Ectodermal cell (in vitro differentiated cells): Measurements from ENCODE around the gene SLIT1.

Source experiments
- H3K27ac ChIP-seq: 2 replicates; pipeline ENCODE4 v1.7.0; 2013; ENCODE audit warnings: mild to moderate bottlenecking, low read depth, low read length; ENCODE audit not compliant: insufficient read depth, poor library complexity, severe bottlenecking
- H3K27me3 ChIP-seq: 2 replicates; pipeline ENCODE4 v1.7.0; 2013; ENCODE audit warnings: mild to moderate bottlenecking, low read length; ENCODE audit not compliant: insufficient read depth, control insufficient read depth, poor library complexity, severe bottlenecking
- H3K36me3 ChIP-seq: one replicate; pipeline ENCODE4 v1.7.0; 2013; ENCODE audit warnings: low read length; ENCODE audit not compliant: control insufficient read depth, insufficient read depth
- H3K4me1 ChIP-seq: one replicate; pipeline ENCODE4 v1.7.0; 2013; ENCODE audit warnings: low read length; ENCODE audit not compliant: control insufficient read depth, insufficient read depth
- H3K4me3 ChIP-seq: 2 replicates; pipeline ENCODE4 v1.7.0; 2013; ENCODE audit warnings: low read depth, low read length, control low read depth; ENCODE audit not compliant: insufficient read depth
- H3K9me3 ChIP-seq: 2 replicates; pipeline ENCODE4 v1.7.0; 2013; ENCODE audit warnings: mild to moderate bottlenecking, low read length, moderate library complexity; ENCODE audit not compliant: control insufficient read depth
- WGBS, 2 experiments: methylation state at CpG; one replicate each; pipeline ENCODE4 v1.1.7; 2013; ENCODE audit warnings: missing lambda C conversion rate in 2 of 2; 5-methylcytosine and 5-hydroxymethylcytosine counted together

Gene SLIT1

DNA sequence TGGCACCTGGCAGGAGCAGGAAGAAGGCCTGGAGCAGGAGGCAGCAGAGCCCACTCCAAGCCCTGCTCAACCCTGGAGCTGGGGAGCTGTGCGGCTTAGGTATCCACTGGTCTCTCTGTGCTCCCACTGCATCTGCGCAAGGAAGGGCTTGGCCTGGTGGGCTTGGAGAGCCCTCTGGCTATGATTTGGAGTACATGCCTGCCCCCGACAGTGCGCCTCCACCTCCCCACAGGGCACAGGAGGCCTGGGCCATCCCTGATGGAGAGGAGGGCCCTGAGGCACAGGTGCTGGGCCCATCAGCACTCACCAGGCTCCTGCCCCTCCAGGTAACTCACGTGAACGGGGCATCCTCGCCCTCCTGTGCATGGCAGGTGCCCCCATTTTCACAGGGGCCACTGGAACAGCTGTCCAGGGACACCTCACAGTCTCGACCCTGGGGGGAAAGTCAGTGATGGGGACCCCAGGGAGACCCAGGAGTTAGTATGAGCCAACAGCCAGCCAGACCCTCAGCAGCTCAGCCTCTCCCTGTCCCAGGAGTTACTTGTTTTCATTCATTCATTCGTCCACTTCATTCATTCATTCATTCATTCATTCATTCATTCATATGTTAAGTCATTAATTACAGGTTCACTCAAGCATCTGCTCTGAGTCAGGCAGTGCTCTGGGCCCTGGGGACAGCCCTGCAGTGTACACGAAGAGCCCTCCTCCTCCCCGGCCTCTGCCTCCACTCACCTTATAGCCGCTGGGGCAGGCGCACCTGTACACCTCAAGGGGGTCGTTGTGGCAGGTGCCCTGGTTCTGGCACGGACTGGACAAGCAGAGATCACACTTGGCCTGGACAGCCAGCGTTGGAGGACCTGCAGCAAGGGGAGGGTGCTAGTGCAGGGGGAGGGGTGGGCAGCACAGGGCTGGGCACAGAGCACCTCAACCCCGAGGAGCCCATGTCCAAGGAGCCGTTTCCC is 167.2 kb downstream of the SLIT1 start:
- no peaks in the 10 kb centered on the region for H3K9me3 ChIP-seq
- no peak overlapping the region for H3K27ac ChIP-seq
- 92 to 93% methylated on average over 18 of the region's 18 CpGs for WGBS, 2 experiments
- no peaks in the 10 kb centered on the region for H3K27me3 ChIP-seq
- peaks cover 19% of the 10 kb centered on the region for H3K4me1 ChIP-seq
- H3K36me3 ChIP-seq, result no peaks in the 10 kb centered on the region
- no peak overlapping the region for H3K4me3 ChIP-seq

DNA sequence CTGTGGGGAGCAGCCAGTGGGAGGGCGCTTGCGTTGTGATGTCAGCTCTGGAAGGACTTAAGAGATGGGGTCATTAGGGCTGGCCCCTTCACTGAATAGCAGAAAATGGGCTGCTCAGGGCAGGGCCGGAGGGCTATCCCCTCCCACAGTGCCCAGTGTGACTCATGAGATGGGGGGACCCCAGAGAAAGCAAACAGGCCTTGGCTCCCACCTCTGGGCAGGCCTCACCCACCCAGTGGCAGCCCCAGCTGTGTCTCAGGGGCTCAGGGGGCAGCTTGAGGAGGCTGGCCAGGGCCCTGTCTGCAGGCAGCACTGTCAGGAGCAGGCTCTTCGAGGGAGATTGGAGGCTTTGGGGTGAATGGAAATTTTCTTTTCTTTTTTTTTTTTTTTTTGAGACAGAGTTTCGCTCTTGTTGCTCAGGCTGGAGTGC is 168.3 kb downstream of the SLIT1 start:
- WGBS, 2 experiments, result 88 to 90% methylated on average over 5 of the region's 5 CpGs

GRCh38 chr10:97016728-97017473 is 168.9 kb downstream of the SLIT1 start:
- 91% methylated on average over 15 of the region's 15 CpGs for WGBS, 2 experiments
- peaks cover 19% of the 10 kb centered on the region for H3K4me1 ChIP-seq

More for the DNA sequence above, 168.3 kb downstream of the SLIT1 start:
- Histone ChIP-seq H3K36me3 (no peaks in the 10 kb centered on the region), H3K27me3 (no peaks in the 10 kb centered on the region), H3K9me3 (no peaks in the 10 kb centered on the region), H3K4me1 (peaks cover 19% of the 10 kb centered on the region), H3K27ac (no peak overlapping the region), H3K4me3 (no peak overlapping the region)

DNA sequence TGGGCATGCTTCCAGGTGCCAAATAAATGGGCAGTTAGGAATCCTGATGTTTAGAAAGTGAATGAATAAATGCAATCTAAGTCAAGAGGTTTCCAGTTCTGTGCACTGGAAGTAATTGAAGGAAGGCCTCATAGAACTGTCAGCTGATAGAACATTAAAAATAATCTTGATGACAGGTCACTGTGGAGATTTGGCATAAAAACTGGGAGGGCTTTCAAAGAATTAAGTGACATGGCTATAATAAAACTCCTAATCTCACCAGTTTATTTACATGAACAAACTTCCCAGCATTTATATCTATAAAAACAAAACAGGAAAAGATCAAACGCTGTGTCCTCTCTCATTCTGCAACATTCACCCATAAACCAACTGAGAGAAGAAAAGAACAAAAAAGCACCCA is 170.5 kb downstream of the SLIT1 start:
- Histone ChIP-seq H3K36me3 (no peaks in the 10 kb centered on the region), H3K27ac (no peak overlapping the region), H3K27me3 (no peaks in the 10 kb centered on the region), H3K4me3 (no peak overlapping the region), H3K9me3 (no peaks in the 10 kb centered on the region), H3K4me1 (peaks cover 10% of the 10 kb centered on the region)
- 92 to 97% methylated on average over 1 of the region's 1 CpG for WGBS, 2 experiments

More at GRCh38 chr10:97016728-97017473, 168.9 kb downstream of the SLIT1 start:
- no peak overlapping the region for H3K4me3 ChIP-seq
- no peaks in the 10 kb centered on the region for H3K27me3 ChIP-seq
- H3K9me3 ChIP-seq, result no peaks in the 10 kb centered on the region
- no peaks in the 10 kb centered on the region for H3K36me3 ChIP-seq
- no peak overlapping the region for H3K27ac ChIP-seq

- Histone ChIP-seq H3K4me1 (peaks cover 3% of the 10 kb centered on the region), H3K27me3 (no peaks in the 10 kb centered on the region), H3K9me3 (no peaks in the 10 kb centered on the region), H3K36me3 (no peaks in the 10 kb centered on the region), H3K4me3 (no peak overlapping the region), H3K27ac (no peak overlapping the region)
- WGBS, 2 experiments, result 93 to 97% methylated on average over 8 of the region's 8 CpGs
These were observed 171.8 kb downstream of the SLIT1 start for GRCh38 chr10:97013983-97014382.

- 89 to 91% methylated on average over 8 of the region's 8 CpGs for WGBS, 2 experiments
- Histone ChIP-seq H3K27ac (no peak overlapping the region), H3K4me1 (peaks cover 3% of the 10 kb centered on the region), H3K36me3 (no peaks in the 10 kb centered on the region), H3K27me3 (no peaks in the 10 kb centered on the region), H3K9me3 (no peaks in the 10 kb centered on the region), H3K4me3 (no peak overlapping the region)
These were observed 172.2 kb downstream of the SLIT1 start for GRCh38 chr10:97013568-97013967.

DNA sequence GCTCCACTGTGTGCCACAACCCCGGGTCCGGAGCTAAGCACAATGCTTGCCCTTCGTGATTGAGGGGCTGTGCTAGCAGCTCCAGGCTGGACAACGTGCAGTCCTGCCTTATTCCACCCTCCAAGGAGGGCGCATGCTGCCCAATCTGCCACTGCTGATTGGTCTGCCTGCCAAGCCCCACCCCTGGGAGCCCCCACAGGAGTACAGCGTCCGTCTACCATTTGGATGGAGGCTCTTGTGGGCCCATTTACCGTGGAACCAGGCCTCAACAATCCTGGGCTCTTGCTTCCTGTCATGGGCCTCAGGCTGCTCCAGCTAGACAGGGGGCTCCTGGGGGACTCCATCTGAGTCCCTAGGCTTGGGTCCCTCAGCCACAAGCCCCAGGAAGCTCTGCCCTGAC is 173.3 kb downstream of the SLIT1 start:
- WGBS, 2 experiments, result 89 to 91% methylated on average over 8 of the region's 8 CpGs
- H3K36me3 ChIP-seq, result no peaks in the 10 kb centered on the region
- no peak overlapping the region for H3K4me3 ChIP-seq
- H3K27me3 ChIP-seq, result no peaks in the 10 kb centered on the region
- H3K4me1 ChIP-seq, result peaks cover 3% of the 10 kb centered on the region
- H3K27ac ChIP-seq, result no peak overlapping the region
- H3K9me3 ChIP-seq, result peaks cover 2% of the 10 kb centered on the region

GRCh38 chr10:97011397-97011796 is 174.4 kb downstream of the SLIT1 start:
- H3K9me3 ChIP-seq, result peaks cover 2% of the 10 kb centered on the region
- no peak overlapping the region for H3K4me3 ChIP-seq
- H3K4me1 ChIP-seq, result no peaks in the 10 kb centered on the region
- no peaks in the 10 kb centered on the region for H3K36me3 ChIP-seq
- no peak overlapping the region for H3K27ac ChIP-seq
- no peaks in the 10 kb centered on the region for H3K27me3 ChIP-seq

DNA sequence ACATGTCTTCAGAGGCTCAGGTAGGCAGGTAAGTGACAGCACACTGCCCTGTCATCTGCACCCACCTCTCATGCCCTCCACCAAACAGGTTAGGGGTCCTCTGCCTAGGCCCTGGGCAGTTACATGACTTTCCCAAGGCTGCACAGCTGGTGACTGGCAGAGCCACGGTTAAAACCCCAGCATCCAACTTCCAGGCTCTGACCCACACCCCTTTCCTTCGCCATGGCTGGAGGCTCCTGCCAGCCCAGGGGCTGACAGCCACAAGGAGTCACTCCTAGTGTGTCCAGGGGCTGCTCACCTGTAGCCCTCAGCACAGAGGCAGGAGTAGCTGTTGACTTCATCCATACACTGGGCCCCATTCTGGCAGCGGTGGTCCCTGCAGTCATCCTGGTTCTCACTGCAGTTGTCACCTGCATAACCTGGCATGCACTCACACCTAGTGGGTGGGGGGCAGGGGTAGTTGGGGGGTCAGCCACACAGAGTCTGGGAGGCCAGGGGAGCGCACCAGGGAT is 175.0 kb downstream of the SLIT1 start:
- H3K9me3 ChIP-seq, result peaks cover 2% of the 10 kb centered on the region
- no peak overlapping the region for H3K27ac ChIP-seq
- no peaks in the 10 kb centered on the region for H3K27me3 ChIP-seq
- no peaks in the 10 kb centered on the region for H3K4me1 ChIP-seq
- H3K36me3 ChIP-seq, result no peaks in the 10 kb centered on the region
- 87 to 96% methylated on average over 4 of the region's 4 CpGs for WGBS, 2 experiments
- no peak overlapping the region for H3K4me3 ChIP-seq

DNA sequence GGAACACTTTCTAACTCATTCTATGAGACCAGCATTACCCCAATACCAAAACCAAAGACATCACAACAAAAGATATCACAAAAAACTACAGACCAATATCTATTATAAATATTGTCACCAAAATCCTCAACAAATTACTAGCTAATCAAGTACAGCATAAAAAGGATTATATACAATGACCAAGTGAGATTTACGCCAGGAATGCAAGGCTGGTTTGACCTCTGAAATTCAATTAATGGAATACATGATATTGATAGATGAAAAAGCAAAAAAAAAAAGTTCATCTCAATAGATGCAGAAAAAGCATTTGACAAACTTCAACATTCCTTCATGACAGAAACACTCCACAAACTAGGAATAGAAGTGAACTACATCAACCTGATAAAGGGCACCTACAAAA is 178.3 kb downstream of the SLIT1 start:
- WGBS, 2 experiments, result 100% methylated on average over 1 of the region's 1 CpG; no CpG with 5 or more reads in 1 of the 2 experiments
- H3K27me3 ChIP-seq, result no peaks in the 10 kb centered on the region
- H3K27ac ChIP-seq, result no peak overlapping the region

More for the DNA sequence above, 178.3 kb downstream of the SLIT1 start:
- H3K36me3 ChIP-seq, result no peaks in the 10 kb centered on the region
- H3K4me3 ChIP-seq, result no peak overlapping the region
- H3K4me1 ChIP-seq, result no peaks in the 10 kb centered on the region
- peaks cover 2% of the 10 kb centered on the region for H3K9me3 ChIP-seq
